PC-9 (cell line): ENCODE measurements around the gene MSH2. TPM values are rescaled to one million over a fixed set of nuclear protein-coding genes. Genes with fewer than 3 reads are reported as not detected.

Experiments
- BruUV-seq: library from RNA; stranded (reverse); fragments of 400-500 nt; replicated peaks from 2 replicates; lab custom pipeline; 2021; lab: Mats Ljungman, UMichigan
- CTCF ChIA-PET: fragments of 300-600 bp; sonication (Branson Sonifier 250); formaldehyde crosslinking; loops from one replicate; lab custom pipeline; 2022; ENCODE audit warnings: antibody characterized with exemption; lab: Charles Lee
- POLR2A ChIA-PET: fragments of 300-600 bp; sonication (Branson Sonifier 250); formaldehyde crosslinking; loops from one replicate; lab custom pipeline; 2022; ENCODE audit warnings: antibody characterized with exemption; ENCODE audit not compliant: unreplicated experiment; lab: Charles Lee
- DNase-seq, 2 experiments: peaks; one replicate each; pipeline versions ENCODE4 v3.0.0 to v3.0.0-alpha.2; 2015 to 2022; ENCODE audit warnings: mixed read lengths in 1 of 2
- H2AFZ ChIP-seq: fragments of 200-600 bp; sonication (generic); 2 replicates; pipeline ENCODE4 v1.8.1; 2017; ENCODE audit warnings: antibody characterized with exemption
- H3F3A ChIP-seq: fragments of 200-600 bp; sonication (generic); 2 replicates; pipeline ENCODE4 v1.8.1; 2017; ENCODE audit warnings: antibody characterized with exemption, mild to moderate bottlenecking, low read depth; ENCODE audit not compliant: insufficient read depth
- H3K27ac ChIP-seq: fragments of 200-600 bp; sonication (generic); 2 replicates; pipeline ENCODE4 v1.6.1; 2016; ENCODE audit warnings: mixed run types
- H3K27me3 ChIP-seq: fragments of 200-600 bp; sonication (generic); 2 replicates; pipeline ENCODE4 v1.6.1; 2016; ENCODE audit warnings: low read depth, mixed run types; ENCODE audit not compliant: insufficient read depth
- H3K36me3 ChIP-seq: fragments of 200-600 bp; sonication (generic); 2 replicates; pipeline ENCODE4 v1.6.1; 2016; ENCODE audit warnings: low read depth, mixed run types
- H3K4me1 ChIP-seq: fragments of 200-600 bp; sonication (generic); replicated peaks from 2 replicates; pipeline ENCODE4 v1.6.1; 2016; ENCODE audit warnings: mixed run types; ENCODE audit not compliant: insufficient read depth
- H3K4me2 ChIP-seq: fragments of 200-600 bp; sonication (generic); 2 replicates; pipeline ENCODE4 v1.6.1; 2017; ENCODE audit warnings: mixed run types
- H3K4me3 ChIP-seq: fragments of 200-600 bp; sonication (generic); 2 replicates; pipeline ENCODE4 v1.6.1; 2016; ENCODE audit warnings: mixed run types
- H3K79me2 ChIP-seq: fragments of 200-600 bp; sonication (generic); 2 replicates; pipeline ENCODE4 v1.6.1; 2017; ENCODE audit warnings: low read depth, mixed run types
- H3K9me2 ChIP-seq: fragments of 200-600 bp; sonication (generic); 2 replicates; pipeline ENCODE4 v1.8.1; 2017; ENCODE audit warnings: mild to moderate bottlenecking; ENCODE audit not compliant: insufficient read depth
- H3K9me3 ChIP-seq: fragments of 200-600 bp; sonication (generic); 2 replicates; pipeline ENCODE4 v1.8.1; 2016; ENCODE audit warnings: low read depth; ENCODE audit not compliant: insufficient read depth
- H4K20me1 ChIP-seq: fragments of 200-600 bp; sonication (generic); 2 replicates; pipeline ENCODE4 v1.8.1; 2017; ENCODE audit not compliant: insufficient read depth
- CTCF ChIP-seq: fragments of 200-600 bp; sonication (generic); conservative IDR thresholded peaks from 2 replicates; pipeline ENCODE4 v1.6.1; 2017; ENCODE audit warnings: mixed run types, antibody characterized with exemption, mild to moderate bottlenecking, moderate library complexity
- EZH2 ChIP-seq: fragments of 200-600 bp; sonication (generic); IDR thresholded peaks from 2 replicates; pipeline ENCODE4 v1.8.0; 2017; ENCODE audit warnings: antibody characterized with exemption, low read depth
- intact Hi-C: fragments of 100-400 bp; cut with micrococcal nuclease; formaldehyde crosslinking; loops from one replicate; pipeline ENCODE4 v1.10.0; 2022; ENCODE audit not compliant: unreplicated experiment
- total RNA-seq: library from RNA; stranded (reverse); gene quantifications from 2 replicates; pipeline ENCODE4 v1.2.3, GENCODE V29; 2021

The MSH2 gene
- total RNA-seq, 1 experiment from 2014 or later, result 54.2 TPM

GRCh38 chr2:47520825-47521665, 118.1 kb downstream of the MSH2 start:
- no peak overlapping the region for H3K4me3 ChIP-seq
- H3K9me3 ChIP-seq, result no peaks in the 10 kb centered on the region
- H3K27me3 ChIP-seq, result no peaks in the 10 kb centered on the region
- no peak overlapping the region for H3K4me2 ChIP-seq
- DNase-seq, result peak in 1 of 2 experiments; percentile 16
- no peaks in the 10 kb centered on the region for H3K4me1 ChIP-seq
- intact Hi-C loops, result no loop called here
- CTCF ChIA-PET, result no interaction called here
- H3K9me2 ChIP-seq, result no peaks in the 10 kb centered on the region
- H2AFZ ChIP-seq, result no peak overlapping the region
- H3F3A ChIP-seq, result no peaks in the 10 kb centered on the region
- TF ChIP-seq CTCF (no peak), EZH2 (no peak)
- no peak overlapping the region for H3K27ac ChIP-seq
- BruUV-seq, result no TSS peak
- no peaks in the 10 kb centered on the region for H4K20me1 ChIP-seq
- H3K79me2 ChIP-seq, result no peaks in the 10 kb centered on the region
- POLR2A ChIA-PET, result interaction anchor here (0.6 kb wide), 1 partner anchor 586 kb away, joined by 6 read pairs; no protein-coding TSS in a partner anchor
- no peaks in the 10 kb centered on the region for H3K36me3 ChIP-seq

- no peak for DNase-seq
- Histone ChIP-seq H2AFZ (no peak overlapping the region), H3K9me2 (no peaks in the 10 kb centered on the region), H3F3A (no peaks in the 10 kb centered on the region), H3K4me2 (no peak overlapping the region), H3K79me2 (no peaks in the 10 kb centered on the region), H3K27ac (no peak overlapping the region), H4K20me1 (no peaks in the 10 kb centered on the region), H3K9me3 (no peaks in the 10 kb centered on the region), H3K36me3 (no peaks in the 10 kb centered on the region), H3K27me3 (no peaks in the 10 kb centered on the region), H3K4me1 (no peaks in the 10 kb centered on the region), H3K4me3 (no peak overlapping the region)
- intact Hi-C loops, result no loop called here
- CTCF ChIA-PET, result no interaction called here
- POLR2A ChIA-PET, result no interaction called here
- no TSS peak for BruUV-seq
- TF ChIP-seq EZH2, result no peak
- no peak for TF ChIP-seq CTCF
Observed at GRCh38 chr2:47521666-47522285, 118.8 kb downstream of the MSH2 start.

- no peaks in the 10 kb centered on the region for H3K27me3 ChIP-seq
- BruUV-seq, result no TSS peak
- H3K4me2 ChIP-seq, result no peak overlapping the region
- intact Hi-C loops, result no loop called here
- no peak for DNase-seq
- ChIA-PET POLR2A (no interaction called here), CTCF (no interaction called here)
- no peaks in the 10 kb centered on the region for H3K4me1 ChIP-seq
- H3K4me3 ChIP-seq, result no peak overlapping the region
- no peaks in the 10 kb centered on the region for H3K36me3 ChIP-seq
- no peak for TF ChIP-seq EZH2
- TF ChIP-seq CTCF, result no peak
- H3K9me3 ChIP-seq, result no peaks in the 10 kb centered on the region
- no peaks in the 10 kb centered on the region for H3F3A ChIP-seq
- no peak overlapping the region for H2AFZ ChIP-seq
- no peaks in the 10 kb centered on the region for H3K79me2 ChIP-seq
- H4K20me1 ChIP-seq, result no peaks in the 10 kb centered on the region
- H3K27ac ChIP-seq, result no peak overlapping the region
- no peaks in the 10 kb centered on the region for H3K9me2 ChIP-seq
Observed at GRCh38 chr2:47525167-47525566, 122.2 kb downstream of the MSH2 start.
